Panc1 (cell line): ENCODE data around the gene POLR3K.

ENCODE experiments used
- TF ChIP-seq, protein P1 (sequence below): fragments of 450-650 bp; IDR thresholded peaks from 2 replicates; pipeline ENCODE4 v1.5.1; 2017; ENCODE audit warnings: mild to moderate bottlenecking
- TF ChIP-seq, protein P2 (sequence below), 2 experiments: IDR thresholded peaks; 2 replicates each; pipeline ENCODE4 v1.6.1; 2011 to 2012; ENCODE audit warnings: low read depth in 2 of 2, control low read depth in 1 of 2, low read length in 1 of 2, mild to moderate bottlenecking in 1 of 2, moderate library complexity in 1 of 2; ENCODE audit not compliant: insufficient read depth in 1 of 2

DNA sequence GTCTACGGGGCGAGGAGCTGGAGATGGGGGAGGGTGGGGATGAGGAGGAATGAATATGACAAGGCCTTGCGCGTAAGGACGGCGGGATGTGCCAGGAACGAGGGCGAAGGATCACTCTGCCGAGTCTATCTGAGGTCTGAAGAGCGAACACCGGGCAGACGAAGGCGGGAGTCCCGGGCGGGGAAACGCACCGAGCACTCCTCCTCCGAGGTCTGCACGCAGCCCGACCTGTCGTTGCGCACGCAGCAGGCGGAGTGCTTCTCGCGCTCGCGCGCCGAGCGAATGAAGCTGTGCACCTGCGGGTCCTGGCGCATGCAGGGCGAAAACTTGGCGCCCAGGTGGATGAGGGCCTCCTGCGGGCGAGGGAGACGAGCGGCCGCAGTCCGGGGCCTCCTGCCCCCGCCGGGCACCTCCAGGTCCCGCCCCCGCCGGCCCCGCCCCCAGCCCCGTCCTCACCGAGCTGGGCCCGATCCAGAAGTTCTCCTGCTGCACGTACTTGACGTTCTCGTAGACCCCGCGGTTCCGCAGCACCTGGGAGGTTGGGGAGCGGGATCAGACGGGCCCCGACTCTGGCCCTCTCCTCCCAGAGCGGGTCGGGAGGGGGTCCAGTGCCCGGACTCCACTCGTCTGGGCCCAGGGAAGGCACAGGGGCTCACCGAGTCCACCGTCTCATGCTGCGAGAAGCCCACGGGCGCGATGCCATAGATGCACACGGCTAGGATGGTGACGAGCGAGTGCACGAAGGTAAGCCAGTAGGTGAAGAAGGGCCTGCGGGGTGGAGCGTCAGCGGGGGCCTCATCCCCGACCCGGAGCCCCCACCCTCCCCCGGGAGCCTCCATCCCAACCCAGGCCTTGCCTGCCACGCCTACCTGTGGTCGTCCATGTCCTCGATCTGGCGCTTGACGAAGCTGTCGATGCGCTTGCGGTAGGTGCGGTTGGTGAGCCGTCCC, 7.8 kb upstream of the POLR3K start:
- TF ChIP-seq, protein P1, sequence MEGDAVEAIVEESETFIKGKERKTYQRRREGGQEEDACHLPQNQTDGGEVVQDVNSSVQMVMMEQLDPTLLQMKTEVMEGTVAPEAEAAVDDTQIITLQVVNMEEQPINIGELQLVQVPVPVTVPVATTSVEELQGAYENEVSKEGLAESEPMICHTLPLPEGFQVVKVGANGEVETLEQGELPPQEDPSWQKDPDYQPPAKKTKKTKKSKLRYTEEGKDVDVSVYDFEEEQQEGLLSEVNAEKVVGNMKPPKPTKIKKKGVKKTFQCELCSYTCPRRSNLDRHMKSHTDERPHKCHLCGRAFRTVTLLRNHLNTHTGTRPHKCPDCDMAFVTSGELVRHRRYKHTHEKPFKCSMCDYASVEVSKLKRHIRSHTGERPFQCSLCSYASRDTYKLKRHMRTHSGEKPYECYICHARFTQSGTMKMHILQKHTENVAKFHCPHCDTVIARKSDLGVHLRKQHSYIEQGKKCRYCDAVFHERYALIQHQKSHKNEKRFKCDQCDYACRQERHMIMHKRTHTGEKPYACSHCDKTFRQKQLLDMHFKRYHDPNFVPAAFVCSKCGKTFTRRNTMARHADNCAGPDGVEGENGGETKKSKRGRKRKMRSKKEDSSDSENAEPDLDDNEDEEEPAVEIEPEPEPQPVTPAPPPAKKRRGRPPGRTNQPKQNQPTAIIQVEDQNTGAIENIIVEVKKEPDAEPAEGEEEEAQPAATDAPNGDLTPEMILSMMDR, result no peak
- TF ChIP-seq, protein P2, sequence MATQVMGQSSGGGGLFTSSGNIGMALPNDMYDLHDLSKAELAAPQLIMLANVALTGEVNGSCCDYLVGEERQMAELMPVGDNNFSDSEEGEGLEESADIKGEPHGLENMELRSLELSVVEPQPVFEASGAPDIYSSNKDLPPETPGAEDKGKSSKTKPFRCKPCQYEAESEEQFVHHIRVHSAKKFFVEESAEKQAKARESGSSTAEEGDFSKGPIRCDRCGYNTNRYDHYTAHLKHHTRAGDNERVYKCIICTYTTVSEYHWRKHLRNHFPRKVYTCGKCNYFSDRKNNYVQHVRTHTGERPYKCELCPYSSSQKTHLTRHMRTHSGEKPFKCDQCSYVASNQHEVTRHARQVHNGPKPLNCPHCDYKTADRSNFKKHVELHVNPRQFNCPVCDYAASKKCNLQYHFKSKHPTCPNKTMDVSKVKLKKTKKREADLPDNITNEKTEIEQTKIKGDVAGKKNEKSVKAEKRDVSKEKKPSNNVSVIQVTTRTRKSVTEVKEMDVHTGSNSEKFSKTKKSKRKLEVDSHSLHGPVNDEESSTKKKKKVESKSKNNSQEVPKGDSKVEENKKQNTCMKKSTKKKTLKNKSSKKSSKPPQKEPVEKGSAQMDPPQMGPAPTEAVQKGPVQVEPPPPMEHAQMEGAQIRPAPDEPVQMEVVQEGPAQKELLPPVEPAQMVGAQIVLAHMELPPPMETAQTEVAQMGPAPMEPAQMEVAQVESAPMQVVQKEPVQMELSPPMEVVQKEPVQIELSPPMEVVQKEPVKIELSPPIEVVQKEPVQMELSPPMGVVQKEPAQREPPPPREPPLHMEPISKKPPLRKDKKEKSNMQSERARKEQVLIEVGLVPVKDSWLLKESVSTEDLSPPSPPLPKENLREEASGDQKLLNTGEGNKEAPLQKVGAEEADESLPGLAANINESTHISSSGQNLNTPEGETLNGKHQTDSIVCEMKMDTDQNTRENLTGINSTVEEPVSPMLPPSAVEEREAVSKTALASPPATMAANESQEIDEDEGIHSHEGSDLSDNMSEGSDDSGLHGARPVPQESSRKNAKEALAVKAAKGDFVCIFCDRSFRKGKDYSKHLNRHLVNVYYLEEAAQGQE (IDR thresholded peaks at IDR 0.05; ENCODE audit: insufficient read depth in 1 of 2, low read depth in 2 of 2, low read length in 1 of 2), result no peak
